ENCODE results near the gene TET3. TPM values are rescaled to one million over a fixed set of nuclear protein-coding genes. Genes with fewer than 3 reads are reported as not detected.

Gene TET3
- total RNA-seq, 4 donors from 2014 or later = 52.8 to 54.8 (median 54.1) TPM

DNA sequence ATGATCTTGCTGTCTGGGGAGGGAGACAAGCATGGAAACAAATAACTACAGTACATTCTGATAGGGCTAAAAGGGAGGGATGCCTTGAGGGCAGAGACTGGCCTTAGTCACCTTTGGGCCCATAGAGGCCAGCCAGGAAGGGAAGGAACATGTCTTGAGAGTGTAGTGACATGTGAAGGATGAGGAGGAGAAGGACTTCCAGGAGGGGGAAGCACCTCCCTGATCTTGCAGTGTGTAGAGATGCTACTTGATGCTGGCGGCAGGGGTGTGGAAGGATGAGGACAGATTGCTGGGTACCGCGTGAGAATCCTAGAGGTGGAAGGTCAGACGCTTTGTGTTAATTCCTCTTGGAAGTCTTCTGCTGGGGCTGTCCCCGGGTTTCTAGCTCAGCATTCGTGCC is 13.1 kb downstream of the TET3 start:
- intact Hi-C loops (cut with DNase I; ENCODE audit: low total_unique reads) = no loop called here
- no peak for DNase-seq (ENCODE audit: low spot score in 2 of 2)
- WGBS, 2 donors = 92 to 95% methylated on average over 6 of the region's 6 CpGs
- H3K4me3 ChIP-seq (ENCODE audit: low read depth, poor library complexity, severe bottlenecking) = no peak overlapping the region
- TF ChIP-seq, protein P1, sequence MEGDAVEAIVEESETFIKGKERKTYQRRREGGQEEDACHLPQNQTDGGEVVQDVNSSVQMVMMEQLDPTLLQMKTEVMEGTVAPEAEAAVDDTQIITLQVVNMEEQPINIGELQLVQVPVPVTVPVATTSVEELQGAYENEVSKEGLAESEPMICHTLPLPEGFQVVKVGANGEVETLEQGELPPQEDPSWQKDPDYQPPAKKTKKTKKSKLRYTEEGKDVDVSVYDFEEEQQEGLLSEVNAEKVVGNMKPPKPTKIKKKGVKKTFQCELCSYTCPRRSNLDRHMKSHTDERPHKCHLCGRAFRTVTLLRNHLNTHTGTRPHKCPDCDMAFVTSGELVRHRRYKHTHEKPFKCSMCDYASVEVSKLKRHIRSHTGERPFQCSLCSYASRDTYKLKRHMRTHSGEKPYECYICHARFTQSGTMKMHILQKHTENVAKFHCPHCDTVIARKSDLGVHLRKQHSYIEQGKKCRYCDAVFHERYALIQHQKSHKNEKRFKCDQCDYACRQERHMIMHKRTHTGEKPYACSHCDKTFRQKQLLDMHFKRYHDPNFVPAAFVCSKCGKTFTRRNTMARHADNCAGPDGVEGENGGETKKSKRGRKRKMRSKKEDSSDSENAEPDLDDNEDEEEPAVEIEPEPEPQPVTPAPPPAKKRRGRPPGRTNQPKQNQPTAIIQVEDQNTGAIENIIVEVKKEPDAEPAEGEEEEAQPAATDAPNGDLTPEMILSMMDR (IDR thresholded peaks at IDR 0.05) = no peak
- TF ChIP-seq POLR2A (IDR thresholded peaks at IDR 0.05) = no peak

DNA sequence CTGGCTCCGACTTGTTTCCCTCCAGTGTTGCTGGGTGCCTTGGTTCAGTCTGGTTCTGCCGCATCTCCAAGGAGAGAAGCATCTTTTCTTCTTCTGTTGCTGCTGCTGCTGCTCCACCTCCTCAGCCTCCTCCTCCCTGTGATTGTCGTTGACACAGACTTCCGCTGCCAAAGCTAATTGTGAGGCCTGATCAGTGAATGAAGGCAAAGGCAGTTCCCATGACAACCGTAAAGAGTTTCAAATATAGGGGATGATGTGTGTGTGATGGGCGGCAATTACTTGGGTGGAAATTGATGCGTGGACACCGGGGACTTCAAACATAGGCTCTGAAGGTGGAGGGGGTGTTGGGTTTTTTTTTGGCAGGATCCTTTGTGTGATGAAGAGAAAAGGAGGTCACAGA is 13.7 kb downstream of the TET3 start:
- intact Hi-C loops (cut with DNase I; ENCODE audit: low total_unique reads) = no loop called here
- H3K4me3 ChIP-seq (ENCODE audit: low read depth, poor library complexity, severe bottlenecking) = no peak overlapping the region
- TF ChIP-seq, protein P1 (IDR thresholded peaks at IDR 0.05) = no peak
- no peak for TF ChIP-seq POLR2A (IDR thresholded peaks at IDR 0.05)
- DNase-seq (ENCODE audit: low spot score in 2 of 2) = no peak
- 75 to 82% methylated on average over 8 of the region's 8 CpGs for WGBS, 2 donors

DNA sequence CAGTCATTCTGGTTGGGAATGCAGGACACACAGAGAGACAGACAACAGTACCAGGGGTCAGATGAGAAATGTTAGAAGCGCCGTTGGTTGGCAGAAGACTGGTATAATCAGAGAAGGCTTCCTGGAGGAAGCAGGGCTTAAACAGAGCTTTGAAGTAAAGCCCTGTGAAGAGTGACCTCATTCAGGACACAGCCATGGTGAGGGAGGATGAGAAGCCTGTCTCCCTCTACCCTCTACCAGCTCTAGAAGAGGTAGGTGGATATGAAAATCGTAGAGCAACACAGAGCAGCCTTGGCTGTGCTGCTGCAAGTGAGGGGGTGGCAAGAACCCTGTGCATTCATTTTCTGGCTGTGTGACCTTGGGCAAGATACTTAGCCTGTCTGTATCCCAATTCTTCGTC is 14.2 kb downstream of the TET3 start:
- DNase-seq (ENCODE audit: low spot score in 2 of 2) = no peak
- WGBS, 2 donors = 85 to 89% methylated on average over 4 of the region's 4 CpGs
- no peak overlapping the region for H3K4me3 ChIP-seq (ENCODE audit: low read depth, poor library complexity, severe bottlenecking)
- TF ChIP-seq, protein P1 (IDR thresholded peaks at IDR 0.05) = no peak
- TF ChIP-seq POLR2A (IDR thresholded peaks at IDR 0.05) = no peak
- intact Hi-C loops (cut with DNase I; ENCODE audit: low total_unique reads) = no loop called here

DNA sequence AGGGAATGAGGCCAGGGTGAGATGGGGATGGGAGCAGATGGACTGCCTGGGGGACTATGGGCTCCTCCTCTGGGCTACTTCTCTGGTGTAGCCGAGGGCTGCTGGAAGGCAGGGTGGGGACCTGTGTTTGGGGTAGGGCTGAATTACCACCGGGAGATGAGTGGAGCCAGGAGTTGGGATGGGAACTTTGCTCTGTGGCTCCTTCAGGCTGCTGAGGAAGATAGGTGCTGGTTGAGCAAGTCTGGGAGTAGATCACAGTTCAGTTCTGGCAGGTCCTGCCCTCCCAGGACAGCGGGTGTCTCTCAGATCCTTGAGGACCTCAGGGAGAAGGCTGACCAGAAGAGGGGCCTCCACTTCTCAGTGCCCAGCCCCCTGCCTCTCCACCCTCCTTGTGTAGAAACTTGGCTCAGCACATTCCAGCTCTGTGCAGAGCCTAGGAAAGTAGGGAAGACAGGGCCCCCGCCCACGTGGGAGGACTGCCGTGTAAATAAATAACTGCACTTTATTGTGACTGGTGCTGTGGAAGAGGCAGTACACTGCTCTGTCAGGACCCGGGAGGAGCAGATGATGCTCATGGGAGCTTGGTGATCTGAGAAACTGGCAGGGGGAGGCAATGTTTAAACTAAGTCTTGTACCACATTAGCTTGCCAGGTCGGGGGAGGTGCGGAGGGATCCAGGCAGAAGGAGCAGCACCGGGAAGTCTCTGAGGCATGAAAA is 15.3 kb downstream of the TET3 start:
- no peak overlapping the region for H3K4me3 ChIP-seq (ENCODE audit: low read depth, poor library complexity, severe bottlenecking)
- TF ChIP-seq, protein P1 (IDR thresholded peaks at IDR 0.05) = no peak
- no peak for TF ChIP-seq POLR2A (IDR thresholded peaks at IDR 0.05)
- no peak for DNase-seq (ENCODE audit: low spot score in 2 of 2)
- intact Hi-C loops (cut with DNase I; ENCODE audit: low total_unique reads) = no loop called here
- WGBS, 2 donors = 17 to 29% methylated on average over 10 of the region's 10 CpGs

DNA sequence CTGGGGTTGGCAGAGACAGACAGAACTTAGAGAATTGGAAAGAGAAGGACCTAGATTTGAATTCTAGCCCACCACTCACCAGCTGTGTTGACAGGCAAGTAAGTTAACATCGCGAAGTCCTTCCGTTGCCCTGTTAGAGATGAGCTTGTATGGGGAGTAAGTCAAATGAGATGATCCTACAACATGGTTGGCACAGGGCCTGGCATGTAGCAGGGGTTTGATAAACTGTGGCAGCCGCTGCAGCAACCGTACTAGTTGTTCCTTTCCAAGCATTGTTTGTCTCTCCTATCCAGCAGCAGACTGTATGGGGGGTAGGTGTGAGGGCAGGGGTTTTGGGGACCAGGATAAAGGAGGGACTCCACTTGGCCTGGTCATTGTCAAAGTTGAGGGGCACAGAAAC is 16.0 kb downstream of the TET3 start:
- WGBS, 2 donors = 69 to 80% methylated on average over 5 of the region's 5 CpGs

More for the DNA sequence above, 16.0 kb downstream of the TET3 start:
- intact Hi-C loops (cut with DNase I; ENCODE audit: low total_unique reads) = no loop called here
- no peak for DNase-seq (ENCODE audit: low spot score in 2 of 2)
- TF ChIP-seq, protein P1 (IDR thresholded peaks at IDR 0.05) = no peak
- no peak overlapping the region for H3K4me3 ChIP-seq (ENCODE audit: low read depth, poor library complexity, severe bottlenecking)

Measured in lower leg skin (tissue), 4 donors.